Stimulated activated CD8-positive, alpha-beta memory T cell treated with anti-CD3 and anti-CD28 coated beads, Interleukin-4, amount 100 ng/mL, for 1 hour (primary cell): Measurements from ENCODE around the gene MN1.

Experiments used
- DNase-seq, 2 donors: peaks; one replicate each; pipeline ENCODE4 v3.0.0-alpha.2; 2020; ENCODE audit warnings: low read depth in 2 of 2, low spot score in 1 of 2

MN1 gene

GRCh38 chr22:27718186-27719035 lies 83.1 kb downstream of the MN1 start:
- DNase-seq = no peak

- DNase-seq = no peak
Observed at GRCh38 chr22:27717094-27717493, 84.5 kb downstream of the MN1 start.

- no peak for DNase-seq
Observed at GRCh38 chr22:27716074-27716473, 85.5 kb downstream of the MN1 start.

GRCh38 chr22:27715106-27715505 lies 86.5 kb downstream of the MN1 start:
- DNase-seq = no peak

- no peak for DNase-seq
Observed at GRCh38 chr22:27714068-27714467, 87.5 kb downstream of the MN1 start.

GRCh38 chr22:27713461-27713860 lies 88.1 kb downstream of the MN1 start:
- DNase-seq = no peak

- no peak for DNase-seq
Observed at GRCh38 chr22:27711756-27712155, 89.8 kb downstream of the MN1 start.

GRCh38 chr22:27711012-27711411 lies 90.5 kb downstream of the MN1 start:
- no peak for DNase-seq

- no peak for DNase-seq
Observed at GRCh38 chr22:27709919-27710675, 91.5 kb downstream of the MN1 start.

GRCh38 chr22:27706489-27706888 lies 95.1 kb downstream of the MN1 start:
- DNase-seq = no peak

GRCh38 chr22:27705408-27706080 lies 96.0 kb downstream of the MN1 start:
- DNase-seq = no peak

- DNase-seq = no peak
Observed at GRCh38 chr22:27704581-27704980, 97.0 kb downstream of the MN1 start.

GRCh38 chr22:27699383-27700019 lies 102.1 kb downstream of the MN1 start:
- DNase-seq = no peak

- DNase-seq = no peak
Observed at GRCh38 chr22:27698813-27699212, 102.7 kb downstream of the MN1 start.
